Measurements from ENCODE around the gene EXD3. TPM values are rescaled to one million over a fixed set of nuclear protein-coding genes. Genes with fewer than 3 reads are reported as not detected.

Gene EXD3
- total and polyA plus RNA-seq, 2 of the 4 experiments (the other 2 are of a cell fraction) = 1.1 to 7.4 TPM

- no peak overlapping the region for H2BK20ac ChIP-seq (ENCODE audit: low read depth, low read length)
- H3K14ac ChIP-seq (replicated peaks; ENCODE audit: low read depth, low read length) = no peak overlapping the region
- no peaks in the 10 kb centered on the region for H3K9me3 ChIP-seq (ENCODE audit: control insufficient read depth, insufficient read depth, low read length)
- no peaks in the 10 kb centered on the region for H4K20me1 ChIP-seq (ENCODE audit: insufficient read depth, low read length)
- intact Hi-C loops (cut with micrococcal nuclease) (no loop called here), in situ Hi-C loops (cut with MboI; ENCODE audit: low sequenced_read_pairs) (loop anchor here (5.0 kb wide), 1 partner anchor 110 kb away; no protein-coding TSS in a partner anchor), dilution Hi-C loops (cut with HindIII; ENCODE audit: low sequenced_read_pairs, unreplicated experiment) (no loop called here)
- no peaks in the 10 kb centered on the region for H3K36me3 ChIP-seq (ENCODE audit: control insufficient read depth, insufficient read depth, low read length)
- no peak overlapping the region for H3K4me2 ChIP-seq (ENCODE audit: low read depth, low read length)
- no peak for DNase-seq
- no peak for ATAC-seq (ENCODE audit: low read depth)
- H3K56ac ChIP-seq (ENCODE audit: extremely low read depth, insufficient read depth, low read length) = no peak overlapping the region
- no peak overlapping the region for H2AK9ac ChIP-seq (replicated peaks; ENCODE audit: low read depth, low read length, poor library complexity)
- 100% methylated on average over 2 of the region's 11 CpGs; no CpG with 5 or more reads in 1 of the 2 experiments for WGBS, 2 experiments (ENCODE audit: extremely low coverage in 2 of 2, insufficient read length in 1 of 2)
- H3K18ac ChIP-seq (ENCODE audit: low read depth, low read length) = no peak overlapping the region
- 0 out of 2 replicates have a peak, but pooled peaks cover 3% of the 10 kb centered on the region for H3K9me1 ChIP-seq (ENCODE audit: insufficient read depth, low read length)
- H3K27me3 ChIP-seq (ENCODE audit: control insufficient read depth, insufficient read depth, low read length) = no peaks in the 10 kb centered on the region
- no peak overlapping the region for H4K5ac ChIP-seq (ENCODE audit: low read depth, low read length)
- H2AK5ac ChIP-seq (ENCODE audit: low read depth, low read length) = no peak overlapping the region
- no peak overlapping the region for H2BK120ac ChIP-seq (ENCODE audit: low read depth, low read length)
- H2BK15ac ChIP-seq (ENCODE audit: low read depth, low read length) = no peak overlapping the region
- BruUV-seq (replicated peaks) = no TSS peak
- no peak overlapping the region for H3K9ac ChIP-seq (ENCODE audit: low read depth, low read length)
- no peak for TF ChIP-seq CTCF (conservative IDR thresholded peaks at IDR 0.05; ENCODE audit: low read depth, low read length)
- TF ChIP-seq MXI1 (IDR thresholded peaks at IDR 0.05; ENCODE audit: borderline replicate concordance, low read depth, low read length) = no peak
- no peak for TF ChIP-seq CHD1 (IDR thresholded peaks at IDR 0.05; ENCODE audit: low read depth, low read length)
- no peak overlapping the region for H2AFZ ChIP-seq (replicated peaks; ENCODE audit: low read length, poor library complexity)
- CTCF ChIA-PET = no interaction called here
- H2BK5ac ChIP-seq (ENCODE audit: low read depth, low read length, poor library complexity, severe bottlenecking) = no peak overlapping the region
- no peak overlapping the region for H3K4ac ChIP-seq (ENCODE audit: low read depth, low read length)
- no peak overlapping the region for H4K91ac ChIP-seq (ENCODE audit: insufficient read depth, low read depth, low read length)
- H3K27ac ChIP-seq (ENCODE audit: insufficient read depth, low read length) = no peak overlapping the region
- POLR2A ChIA-PET (ENCODE audit: unreplicated experiment) = no interaction called here
- H3K4me3 ChIP-seq (ENCODE audit: insufficient read depth, low read depth, low read length) = no peak overlapping the region
- H3K4me1 ChIP-seq (ENCODE audit: control insufficient read depth, insufficient read depth, low read length) = peaks cover 5% of the 10 kb centered on the region; the same call in 1 of the 2 replicates
- H3K79me1 ChIP-seq (ENCODE audit: low read depth in 1 of 2, low read length in 2 of 2) = no peaks in the 10 kb centered on the region; a peak in 1 of 4 replicates
- no peak overlapping the region for H4K8ac ChIP-seq (ENCODE audit: low read depth in 2 of 2, low read length in 2 of 2)
- no peak overlapping the region for H3K23ac ChIP-seq (ENCODE audit: low read depth, low read length)
These were observed 20.2 kb downstream of the EXD3 start for GRCh38 chr9:137402746-137403145.

Data from IMR-90 (cell line).